ENCODE measurements around the gene LRCH4.

GRCh38 chr7:100606313-100606712 lies 20.4 kb upstream of the LRCH4 start:
- TF ChIP-seq CTCF (IDR thresholded peaks at IDR 0.05): no peak
- TF ChIP-seq POLR2A (IDR thresholded peaks at IDR 0.05): no peak

Data from testis (tissue), 2 donors.